ENCODE data around the gene CLRN3.

The CLRN3 gene

DNA sequence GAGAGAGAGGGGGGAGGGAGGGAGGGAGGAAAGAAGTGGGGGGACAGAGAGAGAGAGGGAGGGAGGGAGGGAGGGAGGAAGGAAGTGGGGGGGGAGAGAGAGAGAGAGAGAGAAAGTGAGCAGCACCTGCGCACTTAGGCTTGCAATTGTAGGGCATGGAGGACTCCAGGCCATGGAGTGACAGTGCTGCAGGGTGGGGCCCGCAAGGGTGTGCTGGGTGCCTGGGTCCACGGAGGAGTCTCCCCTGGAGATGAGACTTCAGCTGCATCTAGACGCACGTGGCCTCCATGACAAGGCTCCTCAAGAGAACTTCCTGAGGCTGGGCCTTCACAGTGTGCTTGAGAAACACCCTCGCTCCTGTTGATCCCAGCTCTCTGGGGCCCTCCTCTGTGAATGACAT is 44.5 kb downstream of the CLRN3 start:
- DNase-seq (ENCODE audit: low spot score), result no peak

DNA sequence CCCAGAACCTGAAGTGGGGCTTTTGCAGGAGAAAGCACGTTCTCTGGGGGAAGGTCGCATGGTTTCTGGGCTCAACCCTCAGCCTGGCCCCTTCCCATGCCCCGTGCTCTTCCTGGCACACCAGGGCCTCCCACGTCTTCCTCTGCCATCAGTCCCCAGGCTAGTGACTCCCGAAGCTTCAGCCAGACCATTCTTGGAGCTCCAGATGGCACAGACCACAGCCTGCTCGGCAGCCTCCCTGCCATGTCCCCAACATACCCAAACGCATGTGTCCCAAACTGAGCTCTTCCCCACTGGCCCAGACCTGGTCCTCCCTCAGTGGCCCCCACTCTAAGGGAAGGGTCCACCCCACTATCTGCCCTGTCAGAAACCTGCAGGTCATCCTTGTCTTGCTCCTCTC is 47.0 kb downstream of the CLRN3 start:
- no peak for DNase-seq (ENCODE audit: low spot score)

DNA sequence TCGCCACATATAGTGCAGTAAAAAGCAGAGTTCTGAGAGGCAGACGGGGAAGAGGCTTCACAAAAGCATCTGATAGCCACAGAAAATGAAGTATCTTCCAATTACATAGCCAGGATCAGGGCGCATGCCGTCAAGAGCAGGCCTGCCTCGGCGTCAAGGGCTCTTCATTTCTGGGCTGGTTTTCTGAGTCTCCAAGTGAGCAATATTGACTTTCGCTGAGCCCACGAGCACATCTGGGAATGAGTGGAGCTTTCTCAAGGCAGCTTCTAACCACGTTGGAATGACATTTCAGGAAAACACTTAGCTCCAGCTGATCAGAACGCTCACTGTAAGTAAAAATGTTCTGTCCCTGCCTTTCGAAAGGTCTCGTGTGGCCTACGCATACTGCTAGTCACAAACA is 51.9 kb downstream of the CLRN3 start:
- DNase-seq (ENCODE audit: low spot score), result no peak

DNA sequence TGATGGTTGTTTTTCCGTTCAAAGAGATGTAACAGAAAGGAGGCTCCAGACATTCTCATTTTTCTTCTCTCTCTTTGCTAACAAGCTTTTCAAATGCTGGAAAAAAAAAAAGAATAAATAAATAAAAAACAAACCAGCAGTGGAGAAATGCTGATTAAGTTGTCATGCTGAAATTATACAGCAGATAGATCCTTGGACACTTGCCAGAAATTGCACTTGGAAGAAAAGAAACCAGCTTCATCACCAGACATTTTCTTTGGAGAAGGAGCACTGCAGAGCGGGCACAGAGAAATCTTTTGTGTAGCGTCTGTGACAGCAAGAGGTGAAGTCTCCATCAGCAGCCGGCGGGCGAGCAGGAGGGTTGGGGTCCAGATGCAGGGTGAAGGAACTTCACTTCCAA is 55.8 kb downstream of the CLRN3 start:
- DNase-seq (ENCODE audit: low spot score), result no peak

DNA sequence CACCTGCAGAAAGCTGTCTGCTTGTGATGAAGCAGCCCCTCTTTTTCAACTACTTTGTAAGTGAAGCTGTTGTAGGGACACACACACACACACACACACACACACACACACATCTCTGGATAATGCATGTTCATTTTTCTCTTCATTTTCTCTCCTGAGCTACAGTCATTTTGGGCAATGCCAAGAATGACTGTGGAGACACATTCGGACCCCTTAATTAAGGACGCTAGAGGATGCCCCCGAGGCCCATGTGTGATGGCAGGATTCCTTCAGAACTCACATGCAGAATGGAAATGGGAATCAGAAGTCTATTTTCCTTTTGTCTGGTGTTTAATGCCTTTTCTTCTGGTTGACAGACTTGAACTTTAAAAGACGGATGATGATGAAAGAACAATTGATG is 56.6 kb downstream of the CLRN3 start:
- DNase-seq (ENCODE audit: low spot score), result no peak

DNA sequence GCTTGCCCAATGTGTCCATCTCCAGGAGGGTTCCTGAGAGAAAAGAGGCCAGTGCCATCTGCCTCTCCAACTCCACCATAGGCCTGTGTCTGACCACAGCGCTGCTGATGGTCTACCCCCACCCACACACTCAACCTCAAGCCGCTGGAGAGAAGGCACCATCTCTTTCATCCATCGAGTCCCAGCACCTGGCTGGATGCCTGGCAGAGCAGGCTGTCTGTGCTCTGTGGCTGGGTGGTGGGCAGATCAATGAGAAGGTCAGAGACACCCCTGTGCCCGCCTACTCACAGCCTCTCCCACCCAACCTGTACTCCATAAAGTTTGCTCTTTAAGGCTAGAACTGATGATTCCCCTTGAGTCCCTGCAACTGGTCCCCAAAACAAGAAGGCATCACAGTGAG is 58.0 kb downstream of the CLRN3 start:
- DNase-seq (ENCODE audit: low spot score), result no peak

DNA sequence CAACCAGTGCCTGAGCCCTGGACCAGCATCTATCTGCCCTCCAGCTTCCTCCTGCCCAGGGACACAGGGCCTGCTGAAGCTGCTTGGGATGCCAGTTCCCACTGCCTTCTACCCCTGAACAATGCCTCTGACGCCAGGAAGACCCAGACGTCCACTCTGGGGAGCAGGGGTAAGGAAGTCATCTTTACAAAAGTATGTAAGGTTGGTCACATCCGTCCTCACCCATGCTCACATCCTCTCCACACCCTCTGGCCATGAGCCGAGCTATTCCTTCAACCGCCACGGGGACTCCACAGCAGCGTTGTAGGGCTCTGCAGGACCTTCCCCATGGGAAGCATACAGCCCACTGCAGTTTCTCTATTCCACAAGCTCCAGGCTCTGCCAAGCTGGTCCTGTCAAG is 58.5 kb downstream of the CLRN3 start:
- no peak for DNase-seq (ENCODE audit: low spot score)

DNA sequence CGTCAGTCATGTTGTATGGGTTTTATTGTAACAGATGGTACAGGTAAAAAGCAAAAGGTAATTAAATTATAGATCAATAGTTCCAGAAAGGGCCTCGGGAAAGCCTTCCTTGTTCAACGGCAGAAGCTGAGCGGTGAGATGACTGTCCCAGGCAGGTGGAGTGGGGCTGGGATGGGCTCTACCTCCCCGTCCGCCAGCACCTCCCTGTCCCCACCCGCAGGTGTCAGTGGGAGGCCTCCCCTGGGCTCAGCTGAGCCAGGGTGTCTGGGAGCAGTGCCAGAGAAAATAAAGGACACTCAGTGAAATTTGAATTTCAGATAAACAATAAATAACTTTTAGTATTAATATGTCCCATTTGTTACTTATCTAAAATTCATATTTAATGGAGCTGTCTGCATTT is 58.9 kb downstream of the CLRN3 start:
- DNase-seq (ENCODE audit: low spot score), result no peak

DNA sequence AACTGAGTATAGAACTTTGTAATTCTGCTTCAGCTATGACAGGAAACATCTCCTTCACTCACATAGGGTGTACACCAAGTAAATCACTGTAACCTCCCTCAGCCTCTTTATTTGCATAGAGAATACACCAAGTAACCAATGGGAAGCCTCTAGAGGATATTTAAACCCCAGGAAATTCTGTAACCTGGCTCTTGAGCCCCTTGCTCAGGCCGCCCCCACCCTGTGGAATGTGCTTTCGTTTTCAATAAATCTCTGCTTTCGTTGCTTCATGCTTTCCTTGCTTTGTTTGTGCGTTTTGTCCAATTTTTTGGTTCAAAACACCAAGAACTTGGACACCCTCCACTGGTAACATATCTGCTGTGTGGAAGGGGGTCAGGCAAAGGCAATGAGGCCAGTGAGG is 60.2 kb downstream of the CLRN3 start:
- no peak for DNase-seq (ENCODE audit: low spot score)

DNA sequence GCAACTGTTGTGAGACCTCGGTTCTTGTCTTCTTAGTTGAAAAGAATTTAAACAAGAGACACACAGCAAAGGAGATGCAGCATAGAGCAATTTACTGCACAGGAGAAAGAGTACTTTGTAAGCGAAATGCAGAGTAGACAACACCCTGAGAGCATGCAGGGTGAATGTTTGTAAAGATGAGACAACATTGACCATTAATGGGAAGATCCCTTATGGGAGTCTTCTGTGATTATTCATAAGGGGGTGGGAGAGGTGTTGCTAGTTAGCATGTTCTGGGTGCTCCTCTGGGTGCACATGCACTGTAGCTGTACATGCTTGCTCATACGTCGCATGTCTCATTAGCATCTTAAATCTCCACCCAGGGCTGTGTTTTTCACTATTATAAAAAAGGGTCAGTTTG is 62.3 kb downstream of the CLRN3 start:
- DNase-seq (ENCODE audit: low spot score), result no peak
